HepG2 (cell line): ENCODE measurements around the gene PLCB1. TPM values are rescaled to one million over a fixed set of nuclear protein-coding genes. Genes with fewer than 3 reads are reported as not detected.

Source experiments
- ATF1 ChIP-seq: IDR thresholded peaks from 2 replicates; pipeline ENCODE4 v1.6.1; 2016; ENCODE audit warnings: mild to moderate bottlenecking, control low read depth
- DRAP1 ChIP-seq: IDR thresholded peaks from 2 replicates; pipeline ENCODE4 v1.6.1; 2016; ENCODE audit warnings: missing genetic modification reagents, missing compliant biosample characterization
- HMGA1 ChIP-seq: sonication (generic); formaldehyde crosslinking; conservative IDR thresholded peaks from 2 replicates; pipeline ENCODE4 v1.4.0; 2020; ENCODE audit warnings: missing genetic modification reagents
- LRRFIP1 ChIP-seq: sonication (generic); formaldehyde crosslinking; conservative IDR thresholded peaks from 2 replicates; pipeline ENCODE4 v1.4.0; 2020; ENCODE audit warnings: missing genetic modification reagents
- ONECUT2 ChIP-seq: sonication (generic); formaldehyde crosslinking; IDR thresholded peaks from 2 replicates; pipeline ENCODE4 v1.4.0; 2020; ENCODE audit warnings: missing genetic modification reagents
- PBX3 ChIP-seq: sonication (generic); formaldehyde crosslinking; IDR thresholded peaks from 2 replicates; pipeline ENCODE4 v1.8.1; 2023; ENCODE audit warnings: missing genetic modification reagents, inconsistent platforms, borderline replicate concordance
- PCBP2 ChIP-seq: fragments of 200-400 bp; formaldehyde crosslinking; optimal IDR thresholded peaks from 2 replicates; pipeline ENCODE3; 2018; ENCODE audit warnings: low read length, low read depth; ENCODE audit not compliant: poor library complexity, severe bottlenecking
- PLSCR1 ChIP-seq: sonication (generic); formaldehyde crosslinking; IDR thresholded peaks from 2 replicates; pipeline ENCODE4 v1.5.0; 2020; ENCODE audit warnings: missing genetic modification reagents, mild to moderate bottlenecking, borderline replicate concordance
- REXO4 ChIP-seq: sonication (generic); formaldehyde crosslinking; IDR thresholded peaks from 2 replicates; pipeline ENCODE4 v1.8.0; 2022; ENCODE audit warnings: missing genetic modification reagents, mild to moderate bottlenecking, borderline replicate concordance
- SOX13 ChIP-seq, 3 experiments: fragments of 450-650 bp in 1 of 3; sonication (generic) in 1 of 3; formaldehyde crosslinking in 1 of 3; IDR thresholded peaks in 2 of 3; conservative IDR thresholded peaks in 1 of 3; 2 replicates each; pipeline versions ENCODE4 v1.5.0 to v1.6.1; 2016 to 2020; ENCODE audit warnings: antibody characterized with exemption in 1 of 3, mild to moderate bottlenecking in 1 of 3, missing compliant biosample characterization in 1 of 3, missing genetic modification reagents in 1 of 3, moderate library complexity in 1 of 3
- XBP1 ChIP-seq: sonication (generic); formaldehyde crosslinking; IDR thresholded peaks from 2 replicates; pipeline ENCODE4 v1.5.0; 2020; ENCODE audit warnings: missing genetic modification reagents
- ZNF318 ChIP-seq: sonication (generic); formaldehyde crosslinking; IDR thresholded peaks from 2 replicates; pipeline ENCODE4 v1.4.0; 2020; ENCODE audit warnings: mild to moderate bottlenecking, missing genetic modification reagents
- ZNF337 ChIP-seq: sonication (generic); formaldehyde crosslinking; IDR thresholded peaks from 2 replicates; pipeline ENCODE4 v1.5.1; 2020; ENCODE audit warnings: missing genetic modification reagents, low read depth, mild to moderate bottlenecking, borderline replicate concordance
- ZNF383 ChIP-seq: sonication (generic); formaldehyde crosslinking; IDR thresholded peaks from 2 replicates; pipeline ENCODE4 v1.4.0; 2020; ENCODE audit warnings: missing genetic modification reagents, mild to moderate bottlenecking, borderline replicate concordance
- polyA plus RNA-seq, 8 experiments: library from polyadenylated mRNA; depleted of rRNA in 3 of 8; stranded (reverse) in 7 of 8; unstranded in 1 of 8; fragments of >200 nt; fragmentation: Illumina TruSeq in 4 of 8; extraction: Trizol in 4 of 8; gene quantifications; 2 replicates each; pipeline versions ENCODE4 v1.2.1 to v1.2.3, GENCODE V29; 2011 to 2016; ENCODE audit warnings: low read depth in 4 of 8, missing spikeins in 1 of 8, mixed read lengths in 1 of 8; ENCODE audit not compliant: insufficient read depth in 1 of 8
- total RNA-seq, 5 experiments: library from RNA; depleted of rRNA; stranded (reverse); fragments of >200 nt; fragmentation: Illumina TruSeq; extraction: Trizol; gene quantifications; 2 replicates each; pipeline ENCODE4 v1.2.3, GENCODE V29; 2016; ENCODE audit warnings: low read depth in 1 of 5

The PLCB1 gene
- total and polyA plus RNA-seq, 2 of the 13 experiments (the other 11 are each of a cell fraction or from before 2014, with no cell fraction given) = 42.4 to 55.9 TPM

- TF ChIP-seq LRRFIP1 (CRISPR knock-in tag) = no peak
- no peak for TF ChIP-seq HMGA1 (CRISPR knock-in tag)
- TF ChIP-seq ATF1 (CRISPR knock-in tag) = peak; percentile 41; the same call in 1 of the 2 replicates
- peak; percentile 69 for TF ChIP-seq ONECUT2 (CRISPR knock-in tag)
- TF ChIP-seq PBX3 (CRISPR knock-in tag) = no peak
- TF ChIP-seq XBP1 (CRISPR knock-in tag) = no peak
- TF ChIP-seq PLSCR1 (CRISPR knock-in tag) = no peak
- no peak for TF ChIP-seq ZNF318 (CRISPR knock-in tag)
- TF ChIP-seq SOX13 (IDR thresholded peaks at IDR 0.05) = no peak
- peak in 1 of 2 experiments; percentile 64; a peak in 2 of 4 replicates for TF ChIP-seq SOX13 (CRISPR knock-in tag; conservative IDR thresholded peaks at IDR 0.05 in 1 of 2, IDR thresholded peaks at IDR 0.05 in 1 of 2)
- no peak for TF ChIP-seq ZNF383 (CRISPR knock-in tag)
- no peak for TF ChIP-seq PCBP2
- TF ChIP-seq REXO4 (CRISPR knock-in tag) = no peak
- TF ChIP-seq DRAP1 = no peak
- no peak for TF ChIP-seq ZNF337
Observed at GRCh38 chr20:8414586-8415274, 282.7 kb downstream of the PLCB1 start (continued).
